Lung (tissue), 12 donors: Measurements from ENCODE around the gene NFS1. TPM values are rescaled to one million over a fixed set of nuclear protein-coding genes. Genes with fewer than 3 reads are reported as not detected.

ENCODE experiments used
- ATAC-seq: fragments of 200-7000 bp; cut with Tn5 transposase; one replicate; pipeline ENCODE4 v1.9.1; 2020; ENCODE audit warnings: moderate number of reproducible peaks; ENCODE audit not compliant: insufficient read depth, low FRiP score
- DNase-seq, 3 donors: peaks; one replicate each; pipeline ENCODE4 v3.0.0-alpha.2; 2013 to 2017
- H3K27ac ChIP-seq, 2 donors: one replicate each; pipeline ENCODE4 v1.5.1; 2013; ENCODE audit warnings: mild to moderate bottlenecking in 2 of 2, moderate library complexity in 2 of 2, control low read depth in 1 of 2, inconsistent platforms in 1 of 2, low read depth in 1 of 2, low read length in 1 of 2
- H3K27me3 ChIP-seq, 3 donors: one replicate each; pipeline ENCODE4 v1.5.1; 2013; ENCODE audit warnings: low read length in 2 of 3; ENCODE audit not compliant: control insufficient read depth in 3 of 3, insufficient read depth in 3 of 3
- H3K36me3 ChIP-seq, 4 donors: one replicate each; pipeline ENCODE4 v1.5.1; 2013; ENCODE audit warnings: low read length in 4 of 4, mild to moderate bottlenecking in 1 of 4, moderate library complexity in 1 of 4; ENCODE audit not compliant: control insufficient read depth in 4 of 4, insufficient read depth in 4 of 4
- H3K4me1 ChIP-seq, 5 donors: one replicate each; pipeline ENCODE4 v1.5.1; 2013; ENCODE audit warnings: low read length in 5 of 5, mild to moderate bottlenecking in 2 of 5, moderate library complexity in 1 of 5; ENCODE audit not compliant: control insufficient read depth in 5 of 5, insufficient read depth in 5 of 5
- H3K4me3 ChIP-seq: one replicate; pipeline ENCODE4 v1.5.1; 2013; ENCODE audit warnings: mild to moderate bottlenecking, control low read depth, moderate library complexity
- H3K9ac ChIP-seq, 2 donors: one replicate each; pipeline ENCODE4 v1.5.1; 2013; ENCODE audit warnings: low read length in 2 of 2, control low read depth in 1 of 2; ENCODE audit not compliant: insufficient read depth in 1 of 2
- H3K9me3 ChIP-seq, 4 donors: one replicate each; pipeline ENCODE4 v1.5.1; 2013; ENCODE audit warnings: low read length in 3 of 4, mild to moderate bottlenecking in 1 of 4, moderate library complexity in 1 of 4; ENCODE audit not compliant: control insufficient read depth in 4 of 4, insufficient read depth in 3 of 4
- WGBS, 2 donors: extraction: QIAGEN DNeasy Blood & Tissue Kit; methylation state at CpG; one replicate each; pipeline ENCODE4 v1.1.7; 2013; 5-methylcytosine and 5-hydroxymethylcytosine counted together
- polyA plus RNA-seq, 2 donors: library from polyadenylated mRNA; stranded (reverse); fragments of 200-250 nt; gene quantifications; one replicate each; pipeline ENCODE4 v1.2.1, GENCODE V29; 2013
- total RNA-seq, 2 donors: library from RNA; depleted of rRNA in 1 of 2; stranded (reverse); fragments of >200 nt in 1 of 2; gene quantifications; one replicate each; pipeline ENCODE4 v1.2.1, GENCODE V29; 2014 to 2021
- TF ChIP-seq, protein P1 (sequence below): IDR thresholded peaks from 2 replicates; pipeline ENCODE4 v1.5.1; 2012; ENCODE audit warnings: mild to moderate bottlenecking; ENCODE audit errors: control extremely low read depth, extremely low read depth
- donor health status: control.
- donor health status: control.
- donor health status: Bipolar disorder and iron deficiency.
- donor health status: healthy.
- donor health status: DM: yes; HTN: yes; CAD: no.

The NFS1 gene
- total and polyA plus RNA-seq, 4 donors: 18.8 to 33.9 (median 23.7) TPM

DNA sequence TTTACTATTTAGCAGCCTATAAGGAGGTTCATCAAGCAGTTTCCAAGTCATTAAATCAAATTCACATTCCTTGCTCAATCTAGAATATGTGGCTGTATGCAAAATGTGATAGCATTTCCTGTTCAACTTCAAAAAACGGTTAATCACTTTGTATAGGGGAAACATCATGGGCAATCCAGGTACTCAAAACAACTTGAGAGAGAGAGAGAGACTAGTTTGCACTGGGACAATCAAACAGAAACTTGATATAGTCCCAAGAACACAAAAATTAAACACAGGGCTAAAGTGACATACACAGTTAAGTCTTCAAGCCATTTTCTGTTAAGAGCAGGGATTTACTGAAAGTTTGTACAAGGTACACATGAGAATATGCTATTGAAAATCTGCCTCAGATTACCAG, 41.9 kb downstream of the NFS1 start:
- Histone ChIP-seq H3K4me1 (peaks cover 6 to 27% (median 15%) of the 10 kb centered on the region in 5 donors), H3K36me3 (peaks cover 20 to 23% (median 21%) of the 10 kb centered on the region in 4 donors), H3K9ac (peak overlapping the region in 1 of 2 donors; percentile 44), H3K4me3 (no peak overlapping the region), H3K27ac (no peak overlapping the region), H3K9me3 (peaks cover 0 to 2% (median 0%) of the 10 kb centered on the region in 4 donors), H3K27me3 (no peaks in the 10 kb centered on the region)
- ATAC-seq: no peak
- TF ChIP-seq, protein P1, sequence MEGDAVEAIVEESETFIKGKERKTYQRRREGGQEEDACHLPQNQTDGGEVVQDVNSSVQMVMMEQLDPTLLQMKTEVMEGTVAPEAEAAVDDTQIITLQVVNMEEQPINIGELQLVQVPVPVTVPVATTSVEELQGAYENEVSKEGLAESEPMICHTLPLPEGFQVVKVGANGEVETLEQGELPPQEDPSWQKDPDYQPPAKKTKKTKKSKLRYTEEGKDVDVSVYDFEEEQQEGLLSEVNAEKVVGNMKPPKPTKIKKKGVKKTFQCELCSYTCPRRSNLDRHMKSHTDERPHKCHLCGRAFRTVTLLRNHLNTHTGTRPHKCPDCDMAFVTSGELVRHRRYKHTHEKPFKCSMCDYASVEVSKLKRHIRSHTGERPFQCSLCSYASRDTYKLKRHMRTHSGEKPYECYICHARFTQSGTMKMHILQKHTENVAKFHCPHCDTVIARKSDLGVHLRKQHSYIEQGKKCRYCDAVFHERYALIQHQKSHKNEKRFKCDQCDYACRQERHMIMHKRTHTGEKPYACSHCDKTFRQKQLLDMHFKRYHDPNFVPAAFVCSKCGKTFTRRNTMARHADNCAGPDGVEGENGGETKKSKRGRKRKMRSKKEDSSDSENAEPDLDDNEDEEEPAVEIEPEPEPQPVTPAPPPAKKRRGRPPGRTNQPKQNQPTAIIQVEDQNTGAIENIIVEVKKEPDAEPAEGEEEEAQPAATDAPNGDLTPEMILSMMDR: no peak
- DNase-seq: peak in 1 of 3 donors; percentile 35
- 2 to 11% methylated on average over 1 of the region's 1 CpG for WGBS, 2 donors

GRCh38 chr20:35654415-35654814, 44.7 kb downstream of the NFS1 start:
- Histone ChIP-seq H3K4me1 (peaks cover 5 to 32% (median 21%) of the 10 kb centered on the region in 5 donors), H3K27me3 (no peaks in the 10 kb centered on the region), H3K36me3 (peaks cover 20 to 31% (median 22%) of the 10 kb centered on the region in 4 donors), H3K9me3 (peaks cover 0 to 2% (median 0%) of the 10 kb centered on the region in 4 donors), H3K4me3 (no peak overlapping the region), H3K27ac (no peak overlapping the region), H3K9ac (no peak overlapping the region)
- 98 to 99% methylated on average over 9 of the region's 9 CpGs for WGBS, 2 donors
- TF ChIP-seq, protein P1: no peak
- DNase-seq (no peak), ATAC-seq (no peak)

DNA sequence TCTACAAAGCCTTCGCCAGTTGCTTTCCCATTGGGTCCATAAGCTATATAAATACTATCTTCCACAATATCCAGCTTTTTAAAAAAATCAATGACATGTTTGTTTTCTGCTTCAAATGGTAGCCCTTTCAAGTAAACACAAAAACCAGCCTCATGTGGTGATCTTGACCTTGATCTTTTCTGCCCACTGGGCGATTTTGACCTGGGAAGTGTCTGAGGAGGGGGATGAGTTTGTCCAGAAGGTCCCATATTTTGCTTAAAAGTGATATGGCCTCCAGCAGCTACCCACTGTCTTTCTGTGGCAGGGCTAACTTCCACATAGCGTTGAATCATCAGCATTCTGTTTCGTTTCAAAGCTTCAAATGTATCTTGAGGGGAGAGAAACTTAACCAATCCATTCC, 45.3 kb downstream of the NFS1 start:
- no peak overlapping the region for H3K27ac ChIP-seq
- H3K36me3 ChIP-seq: peaks cover 20 to 31% (median 22%) of the 10 kb centered on the region in 4 donors
- no peak overlapping the region for H3K4me3 ChIP-seq
- peaks cover 5 to 37% (median 24%) of the 10 kb centered on the region in 5 donors for H3K4me1 ChIP-seq
- no peaks in the 10 kb centered on the region for H3K27me3 ChIP-seq
- WGBS, 2 donors: 94 to 97% methylated on average over 4 of the region's 4 CpGs
- no peak overlapping the region for H3K9ac ChIP-seq
- DNase-seq: no peak
- peaks cover 0 to 2% (median 0%) of the 10 kb centered on the region in 4 donors for H3K9me3 ChIP-seq
- no peak for ATAC-seq
- TF ChIP-seq, protein P1: no peak

DNA sequence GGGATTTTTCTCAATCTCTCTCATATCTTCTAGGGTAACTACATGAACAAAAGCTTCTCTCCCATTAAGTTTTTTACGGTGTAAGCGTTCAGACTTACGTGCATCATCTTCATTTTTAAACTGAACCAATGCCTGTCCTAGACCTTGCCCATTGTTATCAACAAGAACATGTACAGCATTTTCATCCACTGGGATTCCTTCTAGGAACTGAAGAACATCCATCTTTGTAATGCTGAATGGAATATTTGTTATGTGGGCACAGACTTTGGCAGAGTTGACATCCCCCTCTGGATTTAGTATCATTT, 45.8 kb downstream of the NFS1 start:
- Histone ChIP-seq H3K4me1 (peaks cover 5 to 41% (median 24%) of the 10 kb centered on the region in 5 donors), H3K9ac (no peak overlapping the region), H3K4me3 (no peak overlapping the region), H3K9me3 (peaks cover 0 to 2% (median 0%) of the 10 kb centered on the region in 4 donors), H3K36me3 (peaks cover 20 to 31% (median 22%) of the 10 kb centered on the region in 4 donors), H3K27me3 (no peaks in the 10 kb centered on the region), H3K27ac (no peak overlapping the region)
- WGBS, 2 donors: 98 to 99% methylated on average over 3 of the region's 3 CpGs
- no peak for DNase-seq
- ATAC-seq: no peak
- TF ChIP-seq, protein P1: no peak
